Glutamatergic neuron (in vitro differentiated cells): ENCODE results near the gene TAGLN3. TPM values are rescaled to one million over a fixed set of nuclear protein-coding genes. Genes with fewer than 3 reads are reported as not detected.

Experiments
- DNase-seq: peaks from one replicate; pipeline ENCODE4 v3.0.0; 2022
- H3K27ac Mint-ChIP-seq: one replicate; pipeline ENCODE4 v1.8.0; 2020; ENCODE audit warnings: mild to moderate bottlenecking, mixed read lengths, inconsistent platforms; ENCODE audit not compliant: unreplicated experiment
- H3K27me3 Mint-ChIP-seq: one replicate; pipeline ENCODE4 v1.8.0; 2020; ENCODE audit warnings: mild to moderate bottlenecking, moderate library complexity, mixed read lengths, inconsistent platforms; ENCODE audit not compliant: unreplicated experiment
- H3K36me3 Mint-ChIP-seq: one replicate; pipeline ENCODE4 v1.8.0; 2020; ENCODE audit warnings: mild to moderate bottlenecking, mixed read lengths, inconsistent platforms; ENCODE audit not compliant: unreplicated experiment
- H3K4me1 Mint-ChIP-seq: one replicate; pipeline ENCODE4 v1.8.0; 2020; ENCODE audit warnings: mild to moderate bottlenecking, low read depth, mixed read lengths, inconsistent platforms; ENCODE audit not compliant: unreplicated experiment
- H3K4me3 Mint-ChIP-seq: one replicate; pipeline ENCODE4 v1.8.0; 2020; ENCODE audit warnings: mild to moderate bottlenecking, mixed read lengths, inconsistent platforms; ENCODE audit not compliant: unreplicated experiment
- H3K9me3 Mint-ChIP-seq: one replicate; pipeline ENCODE4 v1.8.0; 2020; ENCODE audit warnings: mild to moderate bottlenecking, moderate library complexity, mixed read lengths, inconsistent platforms; ENCODE audit not compliant: unreplicated experiment
- total RNA-seq: library from RNA; stranded (reverse); fragmentation: NEBNext Ultra II Directional; extraction: Animal tissue kit (Norgen Biotek cat#: 25700); gene quantifications from one replicate; pipeline ENCODE4 v1.2.1, GENCODE V29; 2021; ENCODE audit not compliant: unreplicated experiment
- TF ChIP-seq, protein P1 (sequence below): fragments of 200-600 bp; sonication (generic); IDR thresholded peaks from one replicate; pipeline ENCODE4 v1.5.0; 2021; ENCODE audit not compliant: partially characterized antibody, unreplicated experiment

The TAGLN3 gene
- total RNA-seq, 1 donor from 2014 or later, result 819 TPM

DNA sequence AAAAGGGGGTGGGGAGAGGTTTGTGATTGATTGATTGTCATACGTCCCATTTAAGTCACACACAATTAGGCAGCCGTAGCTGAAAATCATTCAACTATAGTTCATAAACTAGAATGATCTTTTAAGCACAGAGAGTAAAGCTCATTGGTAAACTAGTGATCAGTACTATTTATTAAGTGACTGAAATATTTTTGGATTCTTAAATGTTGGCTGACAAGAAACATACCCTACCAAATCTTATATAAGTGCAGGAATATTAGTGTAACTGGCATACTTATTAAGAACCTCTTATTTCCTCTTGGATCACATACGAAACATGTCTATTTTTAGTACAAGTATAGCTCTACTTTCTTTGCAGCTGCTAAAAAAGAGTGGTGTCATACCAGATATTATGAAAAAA lies 28.3 kb upstream of the TAGLN3 start:
- H3K27ac Mint-ChIP-seq, result no peak overlapping the region
- peaks cover 3% of the 10 kb centered on the region for H3K4me1 Mint-ChIP-seq
- H3K27me3 Mint-ChIP-seq, result peaks cover 2% of the 10 kb centered on the region
- peaks cover 2% of the 10 kb centered on the region for H3K9me3 Mint-ChIP-seq
- no peak for DNase-seq
- TF ChIP-seq, protein P1, sequence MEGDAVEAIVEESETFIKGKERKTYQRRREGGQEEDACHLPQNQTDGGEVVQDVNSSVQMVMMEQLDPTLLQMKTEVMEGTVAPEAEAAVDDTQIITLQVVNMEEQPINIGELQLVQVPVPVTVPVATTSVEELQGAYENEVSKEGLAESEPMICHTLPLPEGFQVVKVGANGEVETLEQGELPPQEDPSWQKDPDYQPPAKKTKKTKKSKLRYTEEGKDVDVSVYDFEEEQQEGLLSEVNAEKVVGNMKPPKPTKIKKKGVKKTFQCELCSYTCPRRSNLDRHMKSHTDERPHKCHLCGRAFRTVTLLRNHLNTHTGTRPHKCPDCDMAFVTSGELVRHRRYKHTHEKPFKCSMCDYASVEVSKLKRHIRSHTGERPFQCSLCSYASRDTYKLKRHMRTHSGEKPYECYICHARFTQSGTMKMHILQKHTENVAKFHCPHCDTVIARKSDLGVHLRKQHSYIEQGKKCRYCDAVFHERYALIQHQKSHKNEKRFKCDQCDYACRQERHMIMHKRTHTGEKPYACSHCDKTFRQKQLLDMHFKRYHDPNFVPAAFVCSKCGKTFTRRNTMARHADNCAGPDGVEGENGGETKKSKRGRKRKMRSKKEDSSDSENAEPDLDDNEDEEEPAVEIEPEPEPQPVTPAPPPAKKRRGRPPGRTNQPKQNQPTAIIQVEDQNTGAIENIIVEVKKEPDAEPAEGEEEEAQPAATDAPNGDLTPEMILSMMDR, result no peak
- H3K4me3 Mint-ChIP-seq, result no peak overlapping the region
- no peaks in the 10 kb centered on the region for H3K36me3 Mint-ChIP-seq

GRCh38 chr3:111971533-111972130 lies 27.1 kb upstream of the TAGLN3 start:
- Mint-ChIP-seq H3K9me3 (peaks cover 2% of the 10 kb centered on the region), H3K27ac (no peak overlapping the region), H3K36me3 (no peaks in the 10 kb centered on the region)

DNA sequence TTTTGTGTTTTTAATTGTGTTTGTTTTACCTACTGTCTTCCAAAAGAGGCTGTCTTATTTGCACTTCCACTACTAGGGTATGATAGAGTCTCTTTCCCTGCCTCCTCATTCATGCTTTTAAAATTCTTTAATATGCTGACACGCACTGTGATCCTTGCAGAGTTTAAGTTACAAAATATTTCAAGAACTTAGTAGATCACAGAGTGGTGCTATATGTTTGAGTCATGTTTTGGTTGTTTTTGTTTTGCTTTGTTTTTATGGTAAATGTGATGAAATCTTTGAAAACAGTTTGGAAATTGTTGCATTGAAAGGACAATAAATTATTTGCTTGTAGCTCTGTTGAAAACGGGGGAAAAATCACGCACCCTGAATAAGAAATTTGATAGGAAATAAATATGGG lies 25.8 kb upstream of the TAGLN3 start:
- no peak overlapping the region for H3K4me3 Mint-ChIP-seq
- TF ChIP-seq, protein P1, result no peak
- no peaks in the 10 kb centered on the region for H3K27me3 Mint-ChIP-seq
- H3K4me1 Mint-ChIP-seq, result no peaks in the 10 kb centered on the region
- no peak overlapping the region for H3K27ac Mint-ChIP-seq
- no peak for DNase-seq
- H3K9me3 Mint-ChIP-seq, result no peaks in the 10 kb centered on the region
- H3K36me3 Mint-ChIP-seq, result no peaks in the 10 kb centered on the region

More at GRCh38 chr3:111971533-111972130, 27.1 kb upstream of the TAGLN3 start:
- TF ChIP-seq, protein P1, result no peak
- Mint-ChIP-seq H3K4me3 (no peak overlapping the region), H3K27me3 (peaks cover 2% of the 10 kb centered on the region), H3K4me1 (peaks cover 3% of the 10 kb centered on the region)
- no peak for DNase-seq

GRCh38 chr3:111975131-111975530 lies 23.6 kb upstream of the TAGLN3 start:
- no peaks in the 10 kb centered on the region for H3K9me3 Mint-ChIP-seq
- H3K4me1 Mint-ChIP-seq, result peaks cover 2% of the 10 kb centered on the region
- TF ChIP-seq, protein P1, result no peak
- no peak overlapping the region for H3K27ac Mint-ChIP-seq
- DNase-seq, result no peak
- H3K4me3 Mint-ChIP-seq, result no peak overlapping the region
- no peaks in the 10 kb centered on the region for H3K27me3 Mint-ChIP-seq
- H3K36me3 Mint-ChIP-seq, result no peaks in the 10 kb centered on the region

DNA sequence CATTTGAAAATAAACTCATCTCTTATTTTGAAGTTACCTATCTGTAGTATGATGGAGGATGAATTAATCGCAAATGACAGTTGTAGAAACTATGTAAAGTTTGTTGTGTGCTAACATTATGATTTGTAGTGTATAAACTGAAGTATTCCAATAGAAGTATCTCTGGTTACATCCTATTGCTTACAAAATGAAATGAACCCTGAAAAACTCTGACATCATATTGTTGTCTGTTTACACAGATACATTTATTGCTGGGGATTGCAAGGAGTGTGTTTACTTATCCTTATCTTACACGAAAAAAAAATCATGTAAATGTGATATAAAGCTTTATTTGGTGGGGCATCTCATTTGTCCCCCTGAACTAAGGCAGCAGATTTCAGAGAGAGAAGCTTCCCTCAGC lies 22.5 kb upstream of the TAGLN3 start:
- no peaks in the 10 kb centered on the region for H3K27me3 Mint-ChIP-seq
- DNase-seq, result no peak
- TF ChIP-seq, protein P1, result no peak
- H3K4me3 Mint-ChIP-seq, result no peak overlapping the region
- no peaks in the 10 kb centered on the region for H3K36me3 Mint-ChIP-seq
- H3K4me1 Mint-ChIP-seq, result peaks cover 5% of the 10 kb centered on the region
- H3K9me3 Mint-ChIP-seq, result no peaks in the 10 kb centered on the region
- no peak overlapping the region for H3K27ac Mint-ChIP-seq
